Upper lobe of left lung (tissue), 4 donors: ENCODE data around the gene STARD3NL.

Experiments used
- CTCF ChIP-seq, 6 experiments: fragments of 450-650 bp in 4 of 6; fragments of 200-600 bp in 2 of 6; sonication (generic) in 2 of 6; IDR thresholded peaks; one replicate each; pipeline ENCODE4 v1.5.1; 2016 to 2019; ENCODE audit warnings: antibody characterized with exemption in 6 of 6
- EP300 ChIP-seq, 4 donors: sonication (generic); formaldehyde crosslinking; IDR thresholded peaks; one replicate each; pipeline ENCODE4 v1.5.1; 2017; ENCODE audit warnings: antibody characterized with exemption in 4 of 4, control low read depth in 2 of 4
- POLR2A ChIP-seq, 4 donors: fragments of 450-650 bp; IDR thresholded peaks; one replicate each; pipeline ENCODE4 v1.5.1; 2016 to 2017; ENCODE audit warnings: antibody characterized with exemption in 4 of 4, mild to moderate bottlenecking in 2 of 4

- TF ChIP-seq EP300 (IDR thresholded peaks at IDR 0.05) (no peak), CTCF (IDR thresholded peaks at IDR 0.05) (no peak), POLR2A (IDR thresholded peaks at IDR 0.05) (no peak)
Measured at GRCh38 chr7:38199782-38200181, 21.7 kb downstream of the STARD3NL start.
